Skeletal muscle cell (primary cell): ENCODE results near the gene GRAMD1A.
"Not testable (repeated sequence)": the region's sequence is repeated elsewhere in the genome, so short reads cannot be mapped to it uniquely, and the experiment has no call there.

Experiments used
- DNase-seq: peaks from one replicate; pipeline ENCODE4 v3.0.0-alpha.2; 2010; ENCODE audit warnings: low read depth
- H3K4me3 ChIP-seq: 2 replicates; pipeline ENCODE4 v1.5.1; 2011; ENCODE audit warnings: low read depth, mild to moderate bottlenecking, control low read depth, low read length, moderate library complexity

Gene GRAMD1A

GRCh38 chr19:34975056-34975455, 25.1 kb upstream of the GRAMD1A start:
- DNase-seq: no peak
- H3K4me3 ChIP-seq: no peak overlapping the region

- no peak overlapping the region for H3K4me3 ChIP-seq
- DNase-seq: no peak
Measured at GRCh38 chr19:34976611-34977010, 23.5 kb upstream of the GRAMD1A start.

GRCh38 chr19:34979819-34980640, 20.1 kb upstream of the GRAMD1A start:
- DNase-seq: no peak
- H3K4me3 ChIP-seq: no peak overlapping the region

- DNase-seq: no peak
- no peak overlapping the region for H3K4me3 ChIP-seq
Measured at GRCh38 chr19:34982275-34982674, 17.8 kb upstream of the GRAMD1A start.

- DNase-seq: no peak
- H3K4me3 ChIP-seq: no peak overlapping the region
Measured at GRCh38 chr19:34983786-34984185, 16.3 kb upstream of the GRAMD1A start.

GRCh38 chr19:34984287-34984686, 15.8 kb upstream of the GRAMD1A start:
- H3K4me3 ChIP-seq: no peak overlapping the region
- DNase-seq: no peak

GRCh38 chr19:34985249-34986022, 14.7 kb upstream of the GRAMD1A start:
- DNase-seq: no peak
- no peak overlapping the region for H3K4me3 ChIP-seq

- no peak overlapping the region for H3K4me3 ChIP-seq
- no peak for DNase-seq
Measured at GRCh38 chr19:34988119-34988518, 12.0 kb upstream of the GRAMD1A start.

- DNase-seq: no peak
- H3K4me3 ChIP-seq: no peak overlapping the region
Measured at GRCh38 chr19:34989298-34989697, 10.8 kb upstream of the GRAMD1A start.

GRCh38 chr19:34990578-34991192, 9.4 kb upstream of the GRAMD1A start:
- H3K4me3 ChIP-seq: no peak overlapping the region
- no peak for DNase-seq

GRCh38 chr19:34991542-34992333, 8.4 kb upstream of the GRAMD1A start:
- no peak overlapping the region for H3K4me3 ChIP-seq
- no peak for DNase-seq

GRCh38 chr19:34992582-34992981, 7.5 kb upstream of the GRAMD1A start:
- not testable (repeated sequence) for H3K4me3 ChIP-seq, DNase-seq

GRCh38 chr19:34994286-34994642, 5.9 kb upstream of the GRAMD1A start:
- DNase-seq: no peak
- no peak overlapping the region for H3K4me3 ChIP-seq

GRCh38 chr19:34994643-34995541, 5.2 kb upstream of the GRAMD1A start:
- no peak for DNase-seq
- H3K4me3 ChIP-seq: no peak overlapping the region

GRCh38 chr19:34995551-34995950, 4.6 kb upstream of the GRAMD1A start:
- DNase-seq: no peak
- no peak overlapping the region for H3K4me3 ChIP-seq

GRCh38 chr19:34997071-34997617, 3.0 kb upstream of the GRAMD1A start:
- no peak for DNase-seq
- no peak overlapping the region for H3K4me3 ChIP-seq

- DNase-seq: not testable (repeated sequence)
Measured at GRCh38 chr19:34998224-34998623, 1.9 kb upstream of the GRAMD1A start.

GRCh38 chr19:34998777-34999497, 1.2 kb upstream of the GRAMD1A start:
- no peak for DNase-seq
- peak overlapping the region; percentile 81 for H3K4me3 ChIP-seq

More at GRCh38 chr19:34998224-34998623, 1.9 kb upstream of the GRAMD1A start:
- not testable (repeated sequence) for H3K4me3 ChIP-seq
